Daoy (cell line): Measurements from ENCODE around the gene TMEM181. TPM values are rescaled to one million over a fixed set of nuclear protein-coding genes. Genes with fewer than 3 reads are reported as not detected.
"Not testable (repeated sequence)": the region's sequence is repeated elsewhere in the genome, so short reads cannot be mapped to it uniquely, and the experiment has no call there.

Source experiments
- DNase-seq: peaks from one replicate; pipeline ENCODE4 v3.0.0-alpha.2; 2015; ENCODE audit warnings: low read depth
- total RNA-seq: library from RNA; depleted of rRNA; stranded (reverse); fragments of >200 nt; shearing (Covaris generic); gene quantifications from 2 replicates; pipeline ENCODE4 v1.2.3, GENCODE V29; 2014

TMEM181 gene
- total RNA-seq, 1 experiment from 2014 or later = 28.3 TPM

GRCh38 chr6:158660333-158660754, 100.5 kb downstream of the TMEM181 start:
- DNase-seq = no peak

GRCh38 chr6:158661156-158661685, 101.3 kb downstream of the TMEM181 start:
- DNase-seq = no peak

GRCh38 chr6:158662607-158662953, 102.7 kb downstream of the TMEM181 start:
- DNase-seq = no peak

- no peak for DNase-seq
Observed at GRCh38 chr6:158662954-158663624, 103.2 kb downstream of the TMEM181 start.

GRCh38 chr6:158663625-158664165, 103.8 kb downstream of the TMEM181 start:
- no peak for DNase-seq

- DNase-seq = no peak
Observed at GRCh38 chr6:158665332-158665731, 105.4 kb downstream of the TMEM181 start.

GRCh38 chr6:158666628-158667359, 106.9 kb downstream of the TMEM181 start:
- no peak for DNase-seq

GRCh38 chr6:158667360-158667981, 107.6 kb downstream of the TMEM181 start:
- no peak for DNase-seq

- no peak for DNase-seq
Observed at GRCh38 chr6:158668707-158669103, 108.8 kb downstream of the TMEM181 start.

GRCh38 chr6:158669145-158670035, 109.5 kb downstream of the TMEM181 start:
- DNase-seq = no peak

GRCh38 chr6:158672119-158672518, 112.2 kb downstream of the TMEM181 start:
- DNase-seq = not testable (repeated sequence)

GRCh38 chr6:158672726-158673125, 112.8 kb downstream of the TMEM181 start:
- no peak for DNase-seq

- no peak for DNase-seq
Observed at GRCh38 chr6:158674342-158675131, 114.6 kb downstream of the TMEM181 start.

- not testable (repeated sequence) for DNase-seq
Observed at GRCh38 chr6:158677094-158677493, 117.2 kb downstream of the TMEM181 start.

- DNase-seq = no peak
Observed at GRCh38 chr6:158677906-158678578, 118.2 kb downstream of the TMEM181 start.

- no peak for DNase-seq
Observed at GRCh38 chr6:158680015-158680414, 120.1 kb downstream of the TMEM181 start.

- no peak for DNase-seq
Observed at GRCh38 chr6:158680481-158680880, 120.6 kb downstream of the TMEM181 start.

- DNase-seq = no peak
Observed at GRCh38 chr6:158684311-158684710, 124.4 kb downstream of the TMEM181 start.

- no peak for DNase-seq
Observed at GRCh38 chr6:158684745-158685324, 124.9 kb downstream of the TMEM181 start.
